Stimulated activated CD4-positive, alpha-beta T cell treated with anti-CD3 and anti-CD28 coated beads, Interleukin-2, amount 100 ng/mL, for 4 hours (primary cell): ENCODE results near the gene PLEKHN1.

Experiments
- DNase-seq: peaks from one replicate; pipeline ENCODE4 v3.0.0-alpha.2; 2020; ENCODE audit warnings: low read depth

Gene PLEKHN1

GRCh38 chr1:966135-966703 lies at the start of gene PLEKHN1:
TSS of gene PLEKHN1 (plus strand) at chr1:966482. CDS start at chr1:966532, 50 bp downstream.
- no peak for DNase-seq

- no peak for DNase-seq
These were observed 49.2 kb upstream of the PLEKHN1 start for GRCh38 chr1:917076-917459.

GRCh38 chr1:917466-918091 lies 48.7 kb upstream of the PLEKHN1 start:
- no peak for DNase-seq

- no peak for DNase-seq
These were observed 47.9 kb upstream of the PLEKHN1 start for GRCh38 chr1:918353-918752.

GRCh38 chr1:918843-919242 lies 47.4 kb upstream of the PLEKHN1 start:
- DNase-seq, result no peak

GRCh38 chr1:919271-919872 lies 46.9 kb upstream of the PLEKHN1 start:
- no peak for DNase-seq

GRCh38 chr1:920010-920409 lies 46.3 kb upstream of the PLEKHN1 start:
- no peak for DNase-seq

GRCh38 chr1:920521-920920 lies 45.8 kb upstream of the PLEKHN1 start:
- DNase-seq, result no peak

GRCh38 chr1:921011-921837 lies 45.1 kb upstream of the PLEKHN1 start:
- DNase-seq, result no peak

GRCh38 chr1:923131-923990 lies 42.9 kb upstream of the PLEKHN1 start, which contains the start of gene SAMD11:
TSS of gene SAMD11 (plus strand) at chr1:923923. CDS start at chr1:924432, 509 bp downstream.
- peak; percentile 37 for DNase-seq

- no peak for DNase-seq
These were observed 42.2 kb upstream of the PLEKHN1 start for GRCh38 chr1:923991-924655.

GRCh38 chr1:924656-925560 lies 41.4 kb upstream of the PLEKHN1 start:
- no peak for DNase-seq

GRCh38 chr1:925561-926421 lies 40.5 kb upstream of the PLEKHN1 start:
- DNase-seq, result no peak

GRCh38 chr1:927234-927633 lies 39.0 kb upstream of the PLEKHN1 start:
- DNase-seq, result no peak

GRCh38 chr1:927748-928147 lies 38.5 kb upstream of the PLEKHN1 start:
- DNase-seq, result no peak

GRCh38 chr1:928825-929661 lies 37.2 kb upstream of the PLEKHN1 start:
- no peak for DNase-seq

- DNase-seq, result no peak
These were observed 36.3 kb upstream of the PLEKHN1 start for GRCh38 chr1:929712-930632.
